H1 (cell line): ENCODE data around the gene RASGEF1B. TPM values are rescaled to one million over a fixed set of nuclear protein-coding genes. Genes with fewer than 3 reads are reported as not detected.

Source experiments
- CTCF ChIA-PET: fragments of 300-600 bp; sonication (Branson Sonifier 250); formaldehyde crosslinking; loops from one replicate; lab custom pipeline; 2021; ENCODE audit not compliant: partially characterized antibody; lab: Charles Lee
- POLR2A ChIA-PET: fragments of 300-600 bp; sonication (Branson Sonifier 250); formaldehyde crosslinking; loops from one replicate; lab custom pipeline; 2021; ENCODE audit warnings: inconsistent platforms; ENCODE audit not compliant: partially characterized antibody; lab: Charles Lee
- DNase-seq, 2 experiments: peaks; one replicate each; pipeline versions ENCODE4 v3.0.0 to v3.0.0-alpha.2; 2010 to 2022; ENCODE audit warnings: low spot score in 2 of 2, low read depth in 1 of 2, mixed read lengths in 1 of 2
- FAIRE-seq: peaks from 2 replicates; lab custom pipeline; 2011; peaks lifted over from hg19 to GRCh38; lab: Jason Lieb, UNC
- H2AFZ ChIP-seq: 2 replicates; pipeline ENCODE4 v1.8.1; 2012; ENCODE audit warnings: low read length, inconsistent platforms
- H2AK5ac ChIP-seq: 2 replicates; pipeline ENCODE4 v1.6.1; 2013; ENCODE audit warnings: low read depth, low read length
- H2BK120ac ChIP-seq: replicated peaks from 2 replicates; pipeline ENCODE3; 2013; ENCODE audit warnings: low read depth, low read length, inconsistent platforms
- H2BK12ac ChIP-seq: 2 replicates; pipeline ENCODE4 v1.6.1; 2013; ENCODE audit warnings: low read depth, low read length
- H2BK15ac ChIP-seq: 2 replicates; pipeline ENCODE4 v1.6.1; 2013; ENCODE audit warnings: low read length
- H2BK20ac ChIP-seq: 2 replicates; pipeline ENCODE4 v1.6.1; 2013; ENCODE audit warnings: low read length
- H2BK5ac ChIP-seq: 2 replicates; pipeline ENCODE4 v1.6.1; 2013; ENCODE audit warnings: low read depth, low read length
- H3K14ac ChIP-seq: 2 replicates; pipeline ENCODE4 v1.6.1; 2013; ENCODE audit warnings: inconsistent platforms; ENCODE audit not compliant: insufficient read length
- H3K18ac ChIP-seq: 2 replicates; pipeline ENCODE4 v1.6.1; 2013; ENCODE audit warnings: low read length; ENCODE audit errors: extremely low read depth
- H3K23ac ChIP-seq: 2 replicates; pipeline ENCODE4 v1.6.1; 2013; ENCODE audit warnings: inconsistent platforms; ENCODE audit not compliant: insufficient read length
- H3K23me2 ChIP-seq: 2 replicates; pipeline ENCODE4 v1.6.1; 2013; ENCODE audit warnings: low read depth, low read length
- H3K27ac ChIP-seq: 2 replicates; pipeline ENCODE4 v1.6.1; 2011; ENCODE audit warnings: low read depth, low read length, inconsistent platforms
- H3K27me3 ChIP-seq, 4 experiments: replicated peaks in 1 of 4; 1 replicate in 1 of 4; 2 replicates in 3 of 4; pipeline versions ENCODE4 v1.6.1 to v1.8.1; 2011 to 2013; ENCODE audit warnings: low read length in 3 of 4, mild to moderate bottlenecking in 3 of 4, inconsistent platforms in 2 of 4, mixed read lengths in 2 of 4, moderate library complexity in 1 of 4; ENCODE audit not compliant: control insufficient read depth in 3 of 4, insufficient read depth in 3 of 4; ENCODE audit errors: extremely low read depth in 1 of 4
- H3K36me3 ChIP-seq, 4 experiments: 2 replicates each; pipeline versions ENCODE4 v1.6.1 to v1.8.1; 2011 to 2013; ENCODE audit warnings: mild to moderate bottlenecking in 4 of 4, low read length in 3 of 4, moderate library complexity in 2 of 4, control low read depth in 1 of 4, inconsistent platforms in 1 of 4; ENCODE audit not compliant: insufficient read depth in 4 of 4, control insufficient read depth in 2 of 4
- H3K4ac ChIP-seq: replicated peaks from 2 replicates; pipeline ENCODE3; 2013; ENCODE audit warnings: low read length, low read depth, mixed read lengths, inconsistent platforms; ENCODE audit not compliant: insufficient read length
- H3K4me1 ChIP-seq, 4 experiments: replicated peaks in 1 of 4; 1 replicate in 1 of 4; 2 replicates in 3 of 4; pipeline versions ENCODE4 v1.6.1 to v1.8.1; 2011 to 2013; ENCODE audit warnings: low read length in 3 of 4, inconsistent platforms in 2 of 4, mixed read lengths in 1 of 4; ENCODE audit not compliant: insufficient read depth in 4 of 4, control insufficient read depth in 3 of 4
- H3K4me2 ChIP-seq, 2 experiments: 2 replicates each; pipeline versions ENCODE4 v1.6.1 to v1.8.1; 2011 to 2013; ENCODE audit warnings: low read depth in 2 of 2, low read length in 2 of 2, control low read depth in 1 of 2, inconsistent platforms in 1 of 2, mild to moderate bottlenecking in 1 of 2; ENCODE audit not compliant: insufficient read depth in 1 of 2
- H3K4me3 ChIP-seq, 4 experiments: fragments of 200-600, 300-600 bp in 1 of 4; sonication (generic), shearing (Covaris generic), sonication (Bioruptor Twin) in 1 of 4; 2 replicates each; pipeline versions ENCODE4 v1.5.1 to v1.8.1; 2011 to 2016; ENCODE audit warnings: low read length in 4 of 4, low read depth in 3 of 4, control low read depth in 2 of 4, inconsistent platforms in 2 of 4, mild to moderate bottlenecking in 2 of 4, mixed read lengths in 1 of 4, moderate library complexity in 1 of 4; ENCODE audit not compliant: insufficient read depth in 2 of 4; ENCODE audit errors: extremely low read depth in 1 of 4
- H3K56ac ChIP-seq: replicated peaks from 2 replicates; pipeline ENCODE3; 2013; ENCODE audit warnings: low read depth, mild to moderate bottlenecking, mixed read lengths, low read length, inconsistent platforms; ENCODE audit not compliant: insufficient read length
- H3K79me1 ChIP-seq: 2 replicates; pipeline ENCODE4 v1.6.1; 2013; ENCODE audit warnings: low read depth, low read length, control low read depth
- H3K79me2 ChIP-seq, 2 experiments: 2 replicates each; pipeline versions ENCODE4 v1.6.1 to v1.8.1; 2012 to 2013; ENCODE audit warnings: low read length in 2 of 2, mild to moderate bottlenecking in 2 of 2, inconsistent platforms in 1 of 2; ENCODE audit not compliant: insufficient read depth in 2 of 2, control insufficient read depth in 1 of 2
- H3K9ac ChIP-seq, 4 experiments: replicated peaks in 1 of 4; 1 replicate in 1 of 4; 2 replicates in 3 of 4; pipeline versions ENCODE4 v1.6.1 to v1.8.1; 2011 to 2013; ENCODE audit warnings: low read depth in 3 of 4, low read length in 3 of 4, control low read depth in 2 of 4, mild to moderate bottlenecking in 2 of 4, moderate library complexity in 2 of 4, inconsistent platforms in 1 of 4; ENCODE audit errors: extremely low read depth in 1 of 4
- H3K9me3 ChIP-seq, 2 experiments: 2 replicates each; pipeline versions ENCODE4 v1.6.1 to v1.8.1; 2012 to 2013; ENCODE audit warnings: mild to moderate bottlenecking in 2 of 2, moderate library complexity in 2 of 2, control low read depth in 1 of 2, inconsistent platforms in 1 of 2, low read depth in 1 of 2, low read length in 1 of 2, mixed read lengths in 1 of 2; ENCODE audit not compliant: insufficient read depth in 2 of 2
- H4K20me1 ChIP-seq, 2 experiments: replicated peaks in 1 of 2; 2 replicates each; pipeline versions ENCODE3 to v1.8.1; 2011 to 2013; ENCODE audit warnings: inconsistent platforms in 2 of 2, low read length in 2 of 2, mild to moderate bottlenecking in 1 of 2; ENCODE audit not compliant: insufficient read depth in 2 of 2, control insufficient read depth in 1 of 2
- H4K5ac ChIP-seq: 2 replicates; pipeline ENCODE4 v1.6.1; 2013; ENCODE audit warnings: low read length, low read depth, mixed read lengths, inconsistent platforms; ENCODE audit not compliant: insufficient read length
- H4K8ac ChIP-seq: 2 replicates; pipeline ENCODE4 v1.8.0; 2013; ENCODE audit warnings: mild to moderate bottlenecking, moderate library complexity, low read length, inconsistent platforms; ENCODE audit not compliant: insufficient read depth; ENCODE audit errors: extremely low read depth
- H4K91ac ChIP-seq: replicated peaks from 2 replicates; pipeline ENCODE3; 2013; ENCODE audit warnings: low read length, mixed read lengths, inconsistent platforms; ENCODE audit not compliant: insufficient read length
- CREB1 ChIP-seq: IDR thresholded peaks from 2 replicates; pipeline ENCODE4 v1.6.1; 2012; ENCODE audit warnings: inconsistent platforms
- CTBP2 ChIP-seq: IDR thresholded peaks from 2 replicates; pipeline ENCODE4 v1.7.0; 2011; ENCODE audit warnings: borderline replicate concordance, mild to moderate bottlenecking, moderate library complexity, mixed read lengths, low read length; ENCODE audit not compliant: insufficient read depth, insufficient read length
- FOSL1 ChIP-seq: IDR thresholded peaks from 2 replicates; pipeline ENCODE4 v1.6.1; 2011; ENCODE audit warnings: mild to moderate bottlenecking, low read depth, low read length, moderate library complexity; ENCODE audit not compliant: insufficient read depth
- GTF2F1 ChIP-seq: IDR thresholded peaks from 2 replicates; pipeline ENCODE4 v1.6.1; 2012; ENCODE audit warnings: low read depth, low read length, improper control_type of control experiment, borderline replicate concordance
- KDM4A ChIP-seq: IDR thresholded peaks from one replicate; pipeline ENCODE4 v1.7.1; 2012; ENCODE audit warnings: low read depth, mild to moderate bottlenecking, moderate library complexity, low read length, inconsistent platforms; ENCODE audit not compliant: severe bottlenecking
- POLR2AphosphoS5 ChIP-seq: IDR thresholded peaks from 2 replicates; pipeline ENCODE4 v1.6.1; 2011; ENCODE audit warnings: low read depth, low read length
- RXRA ChIP-seq: IDR thresholded peaks from 2 replicates; pipeline ENCODE4 v1.6.1; 2011; ENCODE audit warnings: low read depth, mild to moderate bottlenecking, low read length, moderate library complexity; ENCODE audit not compliant: insufficient read depth
- SRF ChIP-seq: IDR thresholded peaks from 2 replicates; pipeline ENCODE4 v1.6.1; 2011; ENCODE audit warnings: mild to moderate bottlenecking, low read depth, low read length, moderate library complexity
- SUZ12 ChIP-seq: fragments of 200-600 bp; sonication (generic); IDR thresholded peaks from 2 replicates; pipeline ENCODE4 v1.6.1; 2012; ENCODE audit warnings: mild to moderate bottlenecking, inconsistent platforms, low read length, moderate library complexity, mixed read lengths
- TAF1 ChIP-seq: IDR thresholded peaks from 2 replicates; pipeline ENCODE4 v1.6.1; 2011; ENCODE audit warnings: mild to moderate bottlenecking, low read depth, low read length
- ZNF274 ChIP-seq: IDR thresholded peaks from 2 replicates; pipeline ENCODE4 v1.7.0; 2012; ENCODE audit warnings: low read length, borderline replicate concordance; ENCODE audit errors: extremely low read depth
- WGBS, 2 experiments: shearing (Covaris generic) in 1 of 2; methylation state at CpG; one replicate each; pipeline versions ENCODE4 v1.1.6 to v1.1.7; 2013 to 2015; ENCODE audit warnings: low lambda C conversion rate in 2 of 2, mixed read lengths in 2 of 2, inconsistent platforms in 1 of 2, low coverage in 1 of 2, missing lambda C conversion rate in 1 of 2; ENCODE audit not compliant: insufficient replicate concordance in 2 of 2, insufficient coverage in 1 of 2, insufficient read length in 1 of 2; ENCODE audit errors: extremely low coverage in 1 of 2, missing lambda C conversion rate in 1 of 2; 5-methylcytosine and 5-hydroxymethylcytosine counted together
- polyA plus RNA-seq, 7 experiments: library from polyadenylated mRNA; depleted of rRNA in 3 of 7; stranded (reverse) in 5 of 7; unstranded in 2 of 7; fragments of >200 nt in 5 of 7; fragments of 200-250 nt in 2 of 7; gene quantifications; 1 replicate in 5 of 7; 2 replicates in 1 of 7; 4 replicates in 1 of 7; pipeline versions ENCODE4 v1.2.1 to v1.2.3, GENCODE V29; 2011 to 2013; ENCODE audit warnings: missing spikeins in 2 of 7, mixed read lengths in 2 of 7
- total RNA-seq: library from RNA; stranded (reverse); fragmentation: NEBNext Ultra II Directional; extraction: Animal tissue kit (Norgen Biotek cat#: 25700); gene quantifications from 2 replicates; pipeline ENCODE4 v1.2.1, GENCODE V29; 2021
- TF ChIP-seq, protein P1 (sequence below): IDR thresholded peaks from 2 replicates; pipeline ENCODE4 v1.6.1; 2011; ENCODE audit warnings: low read depth, mild to moderate bottlenecking, low read length; ENCODE audit not compliant: insufficient read depth
- TF ChIP-seq, protein P2 (sequence below): IDR thresholded peaks from 2 replicates; pipeline ENCODE4 v1.6.1; 2011; ENCODE audit warnings: low read length, improper control_type of control experiment

The RASGEF1B gene
- total and polyA plus RNA-seq, 2 of the 8 experiments (the other 6 are each of a cell fraction or from before 2014, with no cell fraction given) = 1.6 to 4.7 TPM

DNA sequence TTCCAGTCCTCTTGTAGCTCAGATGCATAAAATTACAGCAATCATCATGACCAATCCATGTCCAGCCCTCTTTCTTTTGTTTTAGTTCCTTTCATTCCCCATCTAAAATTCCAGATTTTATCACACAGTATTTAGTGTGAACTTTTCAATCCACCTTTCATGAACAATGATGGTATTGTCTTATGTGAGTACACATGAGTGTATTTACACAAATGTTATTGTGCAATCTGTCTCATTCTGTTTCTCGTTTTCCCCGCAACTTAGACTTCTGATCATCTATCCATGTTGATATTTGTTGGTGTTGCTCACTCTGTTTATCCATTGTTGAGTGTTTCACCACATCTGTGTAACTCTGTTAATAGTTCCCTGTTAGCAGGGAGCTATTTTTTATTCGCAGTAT is 9.4 kb upstream of the RASGEF1B start:
- Histone ChIP-seq H2BK120ac (no peak overlapping the region), H3K18ac (no peak overlapping the region), H4K8ac (no peak overlapping the region), H3K79me2 (no peaks in the 10 kb centered on the region), H3K9ac (no peak overlapping the region), H3K23ac (no peak overlapping the region), H2AFZ (no peak overlapping the region), H2BK15ac (no peak overlapping the region), H3K4me1 (peaks cover 0 to 1% (median 0%) of the 10 kb centered on the region in 4 experiments; a peak in 2 of 7 replicates), H2BK20ac (no peak overlapping the region), H3K27me3 (no peaks in the 10 kb centered on the region), H3K36me3 (no peaks in the 10 kb centered on the region), H3K9me3 (no peaks in the 10 kb centered on the region), H3K4me2 (no peak overlapping the region), H2AK5ac (no peak overlapping the region), H3K14ac (no peak overlapping the region), H2BK5ac (no peak overlapping the region), H3K4me3 (no peak overlapping the region), H3K56ac (no peak overlapping the region), H4K20me1 (no peaks in the 10 kb centered on the region), H4K91ac (no peak overlapping the region), H3K4ac (no peak overlapping the region), H4K5ac (no peak overlapping the region), H3K79me1 (no peaks in the 10 kb centered on the region), H3K23me2 (no peaks in the 10 kb centered on the region), H2BK12ac (no peak overlapping the region), H3K27ac (no peak overlapping the region)
- WGBS, 2 experiments = 85% methylated on average over 3 of the region's 3 CpGs; no CpG with 5 or more reads in 1 of the 2 experiments
- DNase-seq (no peak), FAIRE-seq (no peak)
- POLR2A ChIA-PET = no interaction called here
- CTCF ChIA-PET = interaction anchor here (0.7 kb wide), 1 partner anchor 8 kb away, joined by 3 read pairs; no protein-coding TSS in a partner anchor
- TF ChIP-seq GTF2F1 (no peak), SRF (no peak), SUZ12 (no peak), CREB1 (no peak), TAF1 (no peak), CTBP2 (no peak), FOSL1 (no peak), POLR2AphosphoS5 (no peak), ZNF274 (no peak), RXRA (no peak), KDM4A (no peak)
- TF ChIP-seq, protein P1, sequence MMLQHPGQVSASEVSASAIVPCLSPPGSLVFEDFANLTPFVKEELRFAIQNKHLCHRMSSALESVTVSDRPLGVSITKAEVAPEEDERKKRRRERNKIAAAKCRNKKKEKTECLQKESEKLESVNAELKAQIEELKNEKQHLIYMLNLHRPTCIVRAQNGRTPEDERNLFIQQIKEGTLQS = no peak
- TF ChIP-seq, protein P2, sequence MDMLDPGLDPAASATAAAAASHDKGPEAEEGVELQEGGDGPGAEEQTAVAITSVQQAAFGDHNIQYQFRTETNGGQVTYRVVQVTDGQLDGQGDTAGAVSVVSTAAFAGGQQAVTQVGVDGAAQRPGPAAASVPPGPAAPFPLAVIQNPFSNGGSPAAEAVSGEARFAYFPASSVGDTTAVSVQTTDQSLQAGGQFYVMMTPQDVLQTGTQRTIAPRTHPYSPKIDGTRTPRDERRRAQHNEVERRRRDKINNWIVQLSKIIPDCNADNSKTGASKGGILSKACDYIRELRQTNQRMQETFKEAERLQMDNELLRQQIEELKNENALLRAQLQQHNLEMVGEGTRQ = no peak
